Stimulated activated CD8-positive, alpha-beta memory T cell treated with anti-CD3 and anti-CD28 coated beads, Interleukin-7, amount 100 ng/mL, for 24 hours (primary cell): Measurements from ENCODE around the gene CFP.

Experiments
- DNase-seq: peaks from one replicate; pipeline ENCODE4 v3.0.0-alpha.2; 2020; ENCODE audit warnings: low read depth

CFP gene

GRCh38 chrX:47574076-47574546 lies 55.6 kb downstream of the CFP start:
- no peak for DNase-seq

- no peak for DNase-seq
Measured at GRCh38 chrX:47573341-47574075, 56.2 kb downstream of the CFP start.
